ENCODE results near the gene RTN4RL1. TPM values are rescaled to one million over a fixed set of nuclear protein-coding genes. Genes with fewer than 3 reads are reported as not detected.

The RTN4RL1 gene
- total RNA-seq, 4 donors from 2014 or later = 16.4 to 24.8 (median 21.6) TPM

- Histone ChIP-seq H3K9me3 (no peaks in the 10 kb centered on the region), H3K27me3 (no peaks in the 10 kb centered on the region), H3K36me3 (no peaks in the 10 kb centered on the region), H3K4me1 (peaks cover 51% of the 10 kb centered on the region), H3K27ac (no peak overlapping the region), H3K4me3 (no peak overlapping the region)
- TF ChIP-seq EP300 (IDR thresholded peaks at IDR 0.05) (no peak), POLR2A (IDR thresholded peaks at IDR 0.05) (no peak), POLR2AphosphoS5 (IDR thresholded peaks at IDR 0.05) (no peak)
- TF ChIP-seq, protein P1, sequence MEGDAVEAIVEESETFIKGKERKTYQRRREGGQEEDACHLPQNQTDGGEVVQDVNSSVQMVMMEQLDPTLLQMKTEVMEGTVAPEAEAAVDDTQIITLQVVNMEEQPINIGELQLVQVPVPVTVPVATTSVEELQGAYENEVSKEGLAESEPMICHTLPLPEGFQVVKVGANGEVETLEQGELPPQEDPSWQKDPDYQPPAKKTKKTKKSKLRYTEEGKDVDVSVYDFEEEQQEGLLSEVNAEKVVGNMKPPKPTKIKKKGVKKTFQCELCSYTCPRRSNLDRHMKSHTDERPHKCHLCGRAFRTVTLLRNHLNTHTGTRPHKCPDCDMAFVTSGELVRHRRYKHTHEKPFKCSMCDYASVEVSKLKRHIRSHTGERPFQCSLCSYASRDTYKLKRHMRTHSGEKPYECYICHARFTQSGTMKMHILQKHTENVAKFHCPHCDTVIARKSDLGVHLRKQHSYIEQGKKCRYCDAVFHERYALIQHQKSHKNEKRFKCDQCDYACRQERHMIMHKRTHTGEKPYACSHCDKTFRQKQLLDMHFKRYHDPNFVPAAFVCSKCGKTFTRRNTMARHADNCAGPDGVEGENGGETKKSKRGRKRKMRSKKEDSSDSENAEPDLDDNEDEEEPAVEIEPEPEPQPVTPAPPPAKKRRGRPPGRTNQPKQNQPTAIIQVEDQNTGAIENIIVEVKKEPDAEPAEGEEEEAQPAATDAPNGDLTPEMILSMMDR (IDR thresholded peaks at IDR 0.05) = no peak
- no peak for DNase-seq (ENCODE audit: low spot score in 2 of 2)
- WGBS = 73% methylated on average over 9 of the region's 9 CpGs
Observed at GRCh38 chr17:1996800-1997288, 28.3 kb downstream of the RTN4RL1 start.

DNA sequence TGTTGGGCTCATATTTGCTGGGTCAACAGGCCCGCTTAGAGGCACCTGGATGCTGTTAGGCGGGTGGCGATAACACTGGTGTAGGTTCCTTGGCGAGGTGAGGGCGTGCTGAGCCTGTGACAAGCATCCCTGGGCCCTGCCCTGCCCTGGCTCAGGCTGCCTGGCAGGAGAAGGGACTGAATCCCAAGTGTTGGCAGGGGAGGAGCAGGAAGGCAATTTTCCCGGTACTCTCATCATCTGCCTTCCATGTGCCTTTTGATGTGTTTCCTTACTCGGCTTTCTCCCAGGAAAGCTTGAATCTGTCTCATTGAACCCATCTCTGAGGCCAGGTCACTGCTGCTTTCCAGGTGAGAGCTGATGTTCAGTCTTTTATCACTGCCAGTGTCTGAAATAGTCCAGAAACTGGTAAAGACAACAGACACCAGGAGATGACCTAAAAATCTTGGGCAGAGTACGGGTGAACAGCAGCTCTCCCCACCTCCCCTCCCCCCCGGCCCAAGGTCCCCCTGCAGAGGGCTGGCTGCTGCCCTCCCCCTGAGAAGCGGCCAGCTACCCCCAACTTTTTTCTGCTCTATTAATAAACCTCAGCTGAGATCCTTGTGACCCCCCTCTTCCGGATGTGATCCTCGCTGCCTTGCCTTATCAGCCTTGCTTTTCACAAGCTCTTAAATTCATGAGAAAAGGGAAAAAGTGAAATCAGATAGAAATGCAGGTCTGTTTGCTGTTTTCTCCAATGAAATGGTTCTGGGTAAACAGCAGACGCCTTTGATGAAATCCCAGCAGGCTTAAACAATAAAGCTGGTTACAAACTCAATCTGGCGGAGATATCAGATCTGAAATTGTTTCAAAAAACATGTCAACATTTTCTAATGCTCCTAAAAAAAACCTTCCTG is 29.0 kb downstream of the RTN4RL1 start:
- no peaks in the 10 kb centered on the region for H3K9me3 ChIP-seq
- no peak overlapping the region for H3K4me3 ChIP-seq
- WGBS = 52% methylated on average over 10 of the region's 14 CpGs
- peaks cover 51% of the 10 kb centered on the region for H3K4me1 ChIP-seq
- no peak overlapping the region for H3K27ac ChIP-seq
- TF ChIP-seq, protein P1 (IDR thresholded peaks at IDR 0.05) = no peak
- TF ChIP-seq POLR2AphosphoS5 (IDR thresholded peaks at IDR 0.05) (no peak), EP300 (IDR thresholded peaks at IDR 0.05) (no peak), POLR2A (IDR thresholded peaks at IDR 0.05) (no peak)
- H3K36me3 ChIP-seq = no peaks in the 10 kb centered on the region
- peak in 1 of 2 donors; percentile 61 for DNase-seq (ENCODE audit: low spot score in 2 of 2)
- no peaks in the 10 kb centered on the region for H3K27me3 ChIP-seq

GRCh38 chr17:1995321-1995892 is 29.7 kb downstream of the RTN4RL1 start:
- Histone ChIP-seq H3K4me1 (peaks cover 49% of the 10 kb centered on the region), H3K36me3 (no peaks in the 10 kb centered on the region), H3K4me3 (no peak overlapping the region), H3K9me3 (no peaks in the 10 kb centered on the region), H3K27me3 (no peaks in the 10 kb centered on the region), H3K27ac (no peak overlapping the region)
- DNase-seq (ENCODE audit: low spot score in 2 of 2) = no peak
- WGBS = 91% methylated on average over 16 of the region's 16 CpGs
- TF ChIP-seq POLR2AphosphoS5 (IDR thresholded peaks at IDR 0.05) = no peak
- TF ChIP-seq POLR2A (IDR thresholded peaks at IDR 0.05) = no peak
- TF ChIP-seq, protein P1 (IDR thresholded peaks at IDR 0.05) = no peak
- no peak for TF ChIP-seq EP300 (IDR thresholded peaks at IDR 0.05)

DNA sequence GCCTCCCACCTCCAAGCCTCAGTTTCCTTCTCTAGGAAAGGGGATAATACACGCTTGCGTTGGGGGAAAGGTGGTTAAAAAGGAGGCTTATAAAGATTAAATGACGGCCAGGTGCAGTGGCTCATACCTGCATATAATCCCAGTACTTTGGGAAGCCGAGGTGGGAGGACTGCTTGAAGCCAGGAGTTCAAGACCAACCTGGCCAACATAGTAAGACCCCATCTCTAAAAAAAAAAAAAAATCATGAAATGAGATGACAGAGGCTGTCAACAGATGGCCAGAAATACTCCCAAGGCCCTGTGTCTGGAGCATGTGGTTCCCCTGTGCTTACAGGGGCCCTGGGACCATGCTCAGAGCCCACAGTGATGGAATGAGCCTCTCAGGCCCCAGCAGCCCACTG is 30.4 kb downstream of the RTN4RL1 start:
- TF ChIP-seq POLR2A (IDR thresholded peaks at IDR 0.05) (no peak), EP300 (IDR thresholded peaks at IDR 0.05) (no peak), POLR2AphosphoS5 (IDR thresholded peaks at IDR 0.05) (no peak)
- TF ChIP-seq, protein P1 (IDR thresholded peaks at IDR 0.05) = no peak
- Histone ChIP-seq H3K36me3 (no peaks in the 10 kb centered on the region), H3K27me3 (no peaks in the 10 kb centered on the region), H3K9me3 (no peaks in the 10 kb centered on the region), H3K27ac (no peak overlapping the region), H3K4me1 (peaks cover 44% of the 10 kb centered on the region), H3K4me3 (no peak overlapping the region)
- no peak for DNase-seq (ENCODE audit: low spot score in 2 of 2)
- WGBS = 99% methylated on average over 4 of the region's 4 CpGs

DNA sequence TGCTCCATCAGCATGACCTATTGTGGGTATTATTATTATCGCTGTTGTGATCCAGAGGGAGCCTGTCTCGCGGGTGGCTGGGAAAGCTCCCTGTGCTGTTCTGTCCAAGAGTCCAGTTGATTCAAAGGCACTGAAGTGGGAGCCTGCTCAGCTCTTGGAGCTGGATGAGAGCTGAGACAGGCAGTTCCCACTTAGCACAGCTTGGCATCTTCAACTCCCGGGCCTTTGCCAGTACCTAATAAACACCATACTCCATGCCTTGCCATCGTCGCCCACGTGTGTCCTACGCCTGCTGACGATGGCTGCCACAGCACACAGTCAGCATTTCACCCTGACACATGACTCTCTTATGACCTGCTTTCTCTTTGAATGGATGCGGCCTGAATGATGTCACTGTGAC is 32.6 kb downstream of the RTN4RL1 start:
- Histone ChIP-seq H3K9me3 (no peaks in the 10 kb centered on the region), H3K36me3 (no peaks in the 10 kb centered on the region), H3K4me1 (peaks cover 41% of the 10 kb centered on the region), H3K27ac (no peak overlapping the region), H3K27me3 (no peaks in the 10 kb centered on the region), H3K4me3 (no peak overlapping the region)
- DNase-seq (ENCODE audit: low spot score in 2 of 2) = no peak
- TF ChIP-seq POLR2AphosphoS5 (IDR thresholded peaks at IDR 0.05) = no peak
- TF ChIP-seq POLR2A (IDR thresholded peaks at IDR 0.05) = no peak
- no peak for TF ChIP-seq EP300 (IDR thresholded peaks at IDR 0.05)
- TF ChIP-seq, protein P1 (IDR thresholded peaks at IDR 0.05) = no peak
- WGBS = 58% methylated on average over 10 of the region's 10 CpGs

All from suprapubic skin (tissue), 4 donors.